ENCODE data around the gene SLC9A2. TPM values are rescaled to one million over a fixed set of nuclear protein-coding genes. Genes with fewer than 3 reads are reported as not detected.

SLC9A2 gene
- total RNA-seq, 4 donors from 2014 or later = under 0.01 to 0.29 (median 0.21) TPM; not detected in 1

DNA sequence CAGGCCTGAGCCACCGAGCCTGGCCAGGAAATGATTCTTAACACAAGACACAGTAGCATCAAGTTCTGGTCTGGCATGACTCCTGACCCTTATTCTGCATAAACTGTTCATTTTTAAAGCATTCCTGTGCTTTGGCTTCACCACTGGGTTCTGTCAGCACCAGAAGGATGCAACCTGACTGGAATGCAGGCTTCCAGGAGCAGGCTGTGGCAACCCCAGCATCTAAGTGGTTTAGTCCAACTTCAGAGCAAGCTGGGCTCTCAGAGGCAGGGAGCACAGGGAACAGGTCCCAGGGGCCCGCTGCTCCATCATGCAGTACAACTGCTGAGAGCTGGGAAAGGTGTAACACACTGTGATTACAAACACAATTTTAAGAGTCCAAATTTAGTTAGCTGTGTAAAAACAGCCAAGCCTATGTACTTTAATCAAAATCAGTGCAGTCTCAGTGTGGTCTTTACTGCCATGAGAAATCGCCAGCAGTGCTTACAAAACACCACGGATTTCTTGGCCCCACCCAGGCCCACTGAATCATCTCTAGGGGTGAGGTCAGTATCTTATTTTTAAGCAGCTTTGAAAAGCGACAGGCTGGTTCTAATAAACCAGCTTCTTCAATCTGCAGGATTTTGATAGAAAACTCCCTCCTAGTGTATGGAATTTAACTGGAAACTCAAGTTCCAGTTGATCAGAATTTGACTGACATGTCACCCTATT is 98.1 kb downstream of the SLC9A2 start:
- Histone ChIP-seq H3K36me3 (no peaks in the 10 kb centered on the region), H3K27ac (no peak overlapping the region), H3K9me3 (no peaks in the 10 kb centered on the region), H3K27me3 (no peaks in the 10 kb centered on the region), H3K4me1 (no peaks in the 10 kb centered on the region), H3K4me3 (no peak overlapping the region)
- TF ChIP-seq POLR2A (IDR thresholded peaks at IDR 0.05) = no peak
- TF ChIP-seq, protein P1, sequence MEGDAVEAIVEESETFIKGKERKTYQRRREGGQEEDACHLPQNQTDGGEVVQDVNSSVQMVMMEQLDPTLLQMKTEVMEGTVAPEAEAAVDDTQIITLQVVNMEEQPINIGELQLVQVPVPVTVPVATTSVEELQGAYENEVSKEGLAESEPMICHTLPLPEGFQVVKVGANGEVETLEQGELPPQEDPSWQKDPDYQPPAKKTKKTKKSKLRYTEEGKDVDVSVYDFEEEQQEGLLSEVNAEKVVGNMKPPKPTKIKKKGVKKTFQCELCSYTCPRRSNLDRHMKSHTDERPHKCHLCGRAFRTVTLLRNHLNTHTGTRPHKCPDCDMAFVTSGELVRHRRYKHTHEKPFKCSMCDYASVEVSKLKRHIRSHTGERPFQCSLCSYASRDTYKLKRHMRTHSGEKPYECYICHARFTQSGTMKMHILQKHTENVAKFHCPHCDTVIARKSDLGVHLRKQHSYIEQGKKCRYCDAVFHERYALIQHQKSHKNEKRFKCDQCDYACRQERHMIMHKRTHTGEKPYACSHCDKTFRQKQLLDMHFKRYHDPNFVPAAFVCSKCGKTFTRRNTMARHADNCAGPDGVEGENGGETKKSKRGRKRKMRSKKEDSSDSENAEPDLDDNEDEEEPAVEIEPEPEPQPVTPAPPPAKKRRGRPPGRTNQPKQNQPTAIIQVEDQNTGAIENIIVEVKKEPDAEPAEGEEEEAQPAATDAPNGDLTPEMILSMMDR (IDR thresholded peaks at IDR 0.05) = no peak
- intact Hi-C loops (cut with DNase I; ENCODE audit: low total_unique reads) = no loop called here
- DNase-seq = no peak

DNA sequence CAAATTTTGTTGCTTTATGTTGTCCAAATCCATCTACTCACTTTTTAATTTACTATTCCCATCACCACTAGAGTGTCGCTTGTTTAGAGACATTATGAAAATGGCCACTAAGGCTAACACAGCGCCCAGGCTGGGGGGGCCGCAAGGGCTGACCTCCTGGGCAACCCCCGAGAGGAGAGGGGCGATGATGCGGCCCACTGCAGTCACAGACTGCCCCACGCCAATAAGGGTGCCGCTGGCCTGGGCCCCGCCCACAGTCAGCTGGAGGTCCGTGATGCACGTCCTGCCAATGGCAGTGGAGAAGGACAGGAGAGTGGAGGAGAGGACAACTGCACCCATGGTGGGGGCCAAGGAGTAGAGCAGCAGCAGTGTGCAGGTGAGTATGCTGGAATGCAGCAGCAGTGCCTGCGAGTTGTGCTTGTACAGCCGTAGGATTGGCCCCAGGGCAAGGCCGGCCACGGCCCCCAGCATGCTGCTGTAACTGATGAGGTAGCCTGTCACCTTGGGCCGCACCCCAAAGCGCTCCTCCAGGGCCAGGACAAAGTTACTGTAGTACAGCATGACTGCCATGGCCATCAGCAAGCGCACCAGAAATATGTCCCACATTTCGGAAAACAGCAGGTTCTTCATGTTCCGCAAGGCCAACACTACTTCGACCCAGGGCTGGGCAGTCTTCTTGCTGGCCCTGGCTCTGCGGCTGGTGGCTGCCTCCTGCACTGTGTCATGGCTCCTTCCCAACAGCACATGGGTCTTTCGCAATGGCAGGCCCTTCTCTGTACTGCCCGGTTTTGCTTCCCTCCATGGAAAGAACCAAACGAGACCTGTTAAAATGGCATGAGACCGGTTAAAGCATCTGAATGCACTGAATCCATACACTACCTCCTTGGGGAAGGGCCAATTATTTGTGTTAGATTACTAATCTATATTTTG is 99.3 kb downstream of the SLC9A2 start:
- Histone ChIP-seq H3K4me1 (no peaks in the 10 kb centered on the region), H3K36me3 (no peaks in the 10 kb centered on the region), H3K4me3 (no peak overlapping the region), H3K9me3 (no peaks in the 10 kb centered on the region), H3K27me3 (no peaks in the 10 kb centered on the region), H3K27ac (no peak overlapping the region)
- DNase-seq = no peak
- intact Hi-C loops (cut with DNase I; ENCODE audit: low total_unique reads) = no loop called here
- TF ChIP-seq, protein P1 (IDR thresholded peaks at IDR 0.05) = no peak
- TF ChIP-seq POLR2A (IDR thresholded peaks at IDR 0.05) = no peak

DNA sequence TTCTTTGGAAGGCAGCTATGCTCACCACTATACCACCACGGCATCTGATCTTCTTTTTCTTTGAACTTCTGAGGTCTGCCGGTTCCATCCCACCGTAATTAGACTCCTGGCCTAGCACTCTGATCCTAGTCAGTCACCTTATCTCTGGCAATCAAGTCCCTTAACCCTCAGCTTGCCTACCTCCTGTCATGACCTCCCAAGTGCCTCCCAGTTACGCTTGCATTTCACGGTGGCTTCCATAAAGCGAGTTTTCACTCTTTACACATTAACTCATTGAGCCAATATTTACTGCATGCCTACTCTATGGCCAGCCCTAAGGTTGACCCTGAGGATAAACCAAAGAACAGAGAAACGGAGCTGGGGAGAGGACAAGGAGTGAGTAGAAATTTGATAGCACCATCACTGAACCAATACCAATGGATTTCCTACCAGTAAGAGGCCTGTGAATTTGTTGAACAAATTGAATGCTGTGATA is 104.7 kb downstream of the SLC9A2 start:
- Histone ChIP-seq H3K4me3 (no peak overlapping the region), H3K27me3 (no peaks in the 10 kb centered on the region), H3K9me3 (no peaks in the 10 kb centered on the region), H3K4me1 (no peaks in the 10 kb centered on the region), H3K36me3 (no peaks in the 10 kb centered on the region), H3K27ac (no peak overlapping the region)
- no peak for DNase-seq
- intact Hi-C loops (cut with DNase I; ENCODE audit: low total_unique reads) = no loop called here
- TF ChIP-seq POLR2A (IDR thresholded peaks at IDR 0.05) = no peak
- TF ChIP-seq, protein P1 (IDR thresholded peaks at IDR 0.05) = no peak

DNA sequence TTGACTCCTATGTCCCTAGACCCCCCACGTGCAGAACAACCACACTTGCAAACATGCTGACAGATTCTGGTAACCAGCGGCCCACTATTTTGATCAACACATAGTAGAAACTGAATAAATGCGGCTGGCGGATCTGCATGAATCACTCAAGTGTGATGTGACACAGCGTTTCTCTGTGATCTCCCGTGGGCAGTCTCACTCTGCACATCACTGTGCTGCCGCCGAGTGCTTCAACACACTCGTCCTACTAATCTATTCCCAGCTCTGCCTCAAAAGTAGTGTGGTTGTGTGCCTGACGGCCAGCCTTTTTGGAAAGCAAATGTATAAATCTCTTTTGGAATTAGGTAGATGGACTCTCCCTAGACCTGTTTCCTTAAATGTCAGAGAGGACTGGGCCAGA is 105.2 kb downstream of the SLC9A2 start:
- intact Hi-C loops (cut with DNase I; ENCODE audit: low total_unique reads) = no loop called here
- no peaks in the 10 kb centered on the region for H3K36me3 ChIP-seq

More for the DNA sequence above, 105.2 kb downstream of the SLC9A2 start:
- H3K4me3 ChIP-seq = no peak overlapping the region
- no peaks in the 10 kb centered on the region for H3K9me3 ChIP-seq
- no peaks in the 10 kb centered on the region for H3K4me1 ChIP-seq
- no peak overlapping the region for H3K27ac ChIP-seq
- DNase-seq = no peak
- no peaks in the 10 kb centered on the region for H3K27me3 ChIP-seq
- TF ChIP-seq POLR2A (IDR thresholded peaks at IDR 0.05) = no peak
- TF ChIP-seq, protein P1 (IDR thresholded peaks at IDR 0.05) = no peak
